SU-DHL-6 (cell line): ENCODE data around the gene KREMEN1.

Source experiments
- EZH2phosphoT487 ChIP-seq: fragments of 200-600 bp; sonication (generic), shearing (Covaris generic); conservative IDR thresholded peaks from 2 replicates; pipeline ENCODE4 v1.6.1; 2018; ENCODE audit warnings: mild to moderate bottlenecking, antibody characterized with exemption, low read length, moderate library complexity, mixed read lengths
- TF ChIP-seq, protein P1 (sequence below): fragments of 200-600 bp; sonication (generic); IDR thresholded peaks from one replicate; pipeline ENCODE4 v1.5.1; 2017; ENCODE audit warnings: antibody characterized with exemption, mild to moderate bottlenecking, low read length, moderate library complexity; ENCODE audit not compliant: insufficient read depth, poor library complexity, severe bottlenecking

- TF ChIP-seq, protein P1, sequence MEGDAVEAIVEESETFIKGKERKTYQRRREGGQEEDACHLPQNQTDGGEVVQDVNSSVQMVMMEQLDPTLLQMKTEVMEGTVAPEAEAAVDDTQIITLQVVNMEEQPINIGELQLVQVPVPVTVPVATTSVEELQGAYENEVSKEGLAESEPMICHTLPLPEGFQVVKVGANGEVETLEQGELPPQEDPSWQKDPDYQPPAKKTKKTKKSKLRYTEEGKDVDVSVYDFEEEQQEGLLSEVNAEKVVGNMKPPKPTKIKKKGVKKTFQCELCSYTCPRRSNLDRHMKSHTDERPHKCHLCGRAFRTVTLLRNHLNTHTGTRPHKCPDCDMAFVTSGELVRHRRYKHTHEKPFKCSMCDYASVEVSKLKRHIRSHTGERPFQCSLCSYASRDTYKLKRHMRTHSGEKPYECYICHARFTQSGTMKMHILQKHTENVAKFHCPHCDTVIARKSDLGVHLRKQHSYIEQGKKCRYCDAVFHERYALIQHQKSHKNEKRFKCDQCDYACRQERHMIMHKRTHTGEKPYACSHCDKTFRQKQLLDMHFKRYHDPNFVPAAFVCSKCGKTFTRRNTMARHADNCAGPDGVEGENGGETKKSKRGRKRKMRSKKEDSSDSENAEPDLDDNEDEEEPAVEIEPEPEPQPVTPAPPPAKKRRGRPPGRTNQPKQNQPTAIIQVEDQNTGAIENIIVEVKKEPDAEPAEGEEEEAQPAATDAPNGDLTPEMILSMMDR, result no peak
- no peak for TF ChIP-seq EZH2phosphoT487
Observed at GRCh38 chr22:29112681-29113080, 39.8 kb downstream of the KREMEN1 start.
